HG02588 (cell line): ENCODE measurements around the gene EPS8L3.
"Not testable (repeated sequence)": the region's sequence is repeated elsewhere in the genome, so short reads cannot be mapped to it uniquely, and the experiment has no call there.

Experiments used
- ATAC-seq: cut with Tn5 transposase; IDR thresholded peaks from one replicate; pipeline ENCODE4 v1.9.1; 2021; ENCODE audit warnings: mild to moderate bottlenecking, moderate library complexity; ENCODE audit not compliant: unreplicated experiment

EPS8L3 gene

GRCh38 chr1:109748311-109748710 lies 15.4 kb downstream of the EPS8L3 start:
- ATAC-seq = not testable (repeated sequence)

- no peak for ATAC-seq
These were observed 22.9 kb downstream of the EPS8L3 start, which contains the start of gene GSTM3 for GRCh38 chr1:109740615-109741373. Gene GSTM3, minus strand, starts transcription at chr1:109741038. Its CDS starts 751 bp downstream, at chr1:109740287.

- peak; percentile 92 for ATAC-seq
These were observed 23.7 kb downstream of the EPS8L3 start for GRCh38 chr1:109739738-109740614.

- ATAC-seq = no peak
These were observed 30.4 kb downstream of the EPS8L3 start for GRCh38 chr1:109733236-109733870.

GRCh38 chr1:109732390-109732881 lies 31.3 kb downstream of the EPS8L3 start:
- ATAC-seq = no peak

- ATAC-seq = no peak
These were observed 33.1 kb downstream of the EPS8L3 start for GRCh38 chr1:109730666-109731065.

GRCh38 chr1:109728870-109729269 lies 34.9 kb downstream of the EPS8L3 start:
- ATAC-seq = no peak

- ATAC-seq = no peak
These were observed 36.9 kb downstream of the EPS8L3 start for GRCh38 chr1:109726728-109727373.

GRCh38 chr1:109726007-109726406 lies 37.7 kb downstream of the EPS8L3 start:
- no peak for ATAC-seq

GRCh38 chr1:109725510-109725909 lies 38.2 kb downstream of the EPS8L3 start:
- ATAC-seq = no peak

- no peak for ATAC-seq
These were observed 38.8 kb downstream of the EPS8L3 start for GRCh38 chr1:109724933-109725332.

GRCh38 chr1:109722908-109723691 lies 40.6 kb downstream of the EPS8L3 start:
- no peak for ATAC-seq

GRCh38 chr1:109721971-109722370 lies 41.8 kb downstream of the EPS8L3 start:
- no peak for ATAC-seq

GRCh38 chr1:109721042-109721441 lies 42.7 kb downstream of the EPS8L3 start:
- no peak for ATAC-seq

- ATAC-seq = peak; percentile 54
These were observed 44.3 kb downstream of the EPS8L3 start for GRCh38 chr1:109719337-109719837.

GRCh38 chr1:109718495-109718894 lies 45.2 kb downstream of the EPS8L3 start:
- no peak for ATAC-seq

GRCh38 chr1:109717729-109718128 lies 46.0 kb downstream of the EPS8L3 start:
- ATAC-seq = no peak

GRCh38 chr1:109716570-109717090 lies 47.1 kb downstream of the EPS8L3 start:
- no peak for ATAC-seq

GRCh38 chr1:109716121-109716520 lies 47.6 kb downstream of the EPS8L3 start:
- no peak for ATAC-seq
